Stimulated activated effector memory CD8-positive, alpha-beta T cell treated with anti-CD3 and anti-CD28 coated beads, Interleukin-12 subunit alpha, Interleukin-12 subunit beta, amount 100 ng/mL, for 72 hours (primary cell): ENCODE data around the gene CUL9.
A peak's percentile ranks its signal among the peaks of the same experiment; 100 is the strongest.

Source experiments
- ATAC-seq: fragments of 150-1000 bp; cut with Tn5 transposase; 2 replicates; pipeline ENCODE4 v1.10.0; 2021
- DNase-seq, 2 donors: peaks; one replicate each; pipeline ENCODE4 v3.0.0; 2021 to 2022; ENCODE audit warnings: low spot score in 2 of 2
- H3K27ac Mint-ChIP-seq: one replicate; pipeline ENCODE4 v1.8.0; 2022; ENCODE audit warnings: mild to moderate bottlenecking, mixed read lengths
- H3K36me3 Mint-ChIP-seq: one replicate; pipeline ENCODE4 v1.8.0; 2022; ENCODE audit warnings: mild to moderate bottlenecking, mixed read lengths
- H3K4me1 Mint-ChIP-seq: one replicate; pipeline ENCODE4 v1.8.0; 2022; ENCODE audit warnings: mixed read lengths
- H3K4me3 Mint-ChIP-seq: one replicate; pipeline ENCODE4 v1.8.0; 2022; ENCODE audit warnings: mild to moderate bottlenecking, mixed read lengths
- H3K9me3 Mint-ChIP-seq: one replicate; pipeline ENCODE4 v1.8.0; 2022; ENCODE audit warnings: mixed read lengths

Gene CUL9

DNA sequence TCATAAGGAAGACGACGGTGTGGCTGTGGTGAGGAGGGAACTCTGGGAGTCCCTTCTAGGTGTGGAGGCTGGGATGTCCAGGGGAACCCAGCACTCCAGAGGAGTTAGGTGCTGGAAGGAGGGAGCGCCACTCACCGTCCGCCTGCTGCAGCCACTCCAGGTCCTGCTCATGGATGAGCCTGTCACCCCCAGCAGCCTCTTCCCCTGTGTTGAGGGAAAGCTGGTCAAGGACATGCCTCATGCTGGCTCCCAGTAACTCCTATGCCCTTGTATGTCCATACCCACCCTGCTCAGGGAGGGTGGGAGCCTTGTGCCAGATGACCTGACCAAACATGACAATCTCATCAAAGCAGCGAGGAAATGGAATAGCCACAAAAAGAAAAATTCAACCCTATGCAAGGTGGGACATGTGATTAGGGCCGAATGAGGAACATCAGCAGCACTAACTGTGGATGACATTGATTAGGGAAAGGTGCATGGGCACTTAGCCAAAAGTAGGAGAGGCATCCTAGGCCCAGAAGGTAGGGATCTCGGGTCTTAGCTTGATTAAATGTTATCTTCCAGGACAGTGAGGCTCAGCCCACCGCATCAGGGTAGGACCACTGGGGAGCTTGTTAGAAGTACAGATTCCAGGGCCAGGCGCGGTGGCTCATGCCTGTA is 44.3 kb downstream of the CUL9 start:
- Mint-ChIP-seq H3K9me3 (no peaks in the 10 kb centered on the region), H3K4me3 (peak overlapping the region; percentile 7), H3K36me3 (peaks cover 42% of the 10 kb centered on the region), H3K27ac (peak overlapping the region; percentile 98), H3K4me1 (peaks cover 54% of the 10 kb centered on the region)
- DNase-seq (no peak), ATAC-seq (no peak)

DNA sequence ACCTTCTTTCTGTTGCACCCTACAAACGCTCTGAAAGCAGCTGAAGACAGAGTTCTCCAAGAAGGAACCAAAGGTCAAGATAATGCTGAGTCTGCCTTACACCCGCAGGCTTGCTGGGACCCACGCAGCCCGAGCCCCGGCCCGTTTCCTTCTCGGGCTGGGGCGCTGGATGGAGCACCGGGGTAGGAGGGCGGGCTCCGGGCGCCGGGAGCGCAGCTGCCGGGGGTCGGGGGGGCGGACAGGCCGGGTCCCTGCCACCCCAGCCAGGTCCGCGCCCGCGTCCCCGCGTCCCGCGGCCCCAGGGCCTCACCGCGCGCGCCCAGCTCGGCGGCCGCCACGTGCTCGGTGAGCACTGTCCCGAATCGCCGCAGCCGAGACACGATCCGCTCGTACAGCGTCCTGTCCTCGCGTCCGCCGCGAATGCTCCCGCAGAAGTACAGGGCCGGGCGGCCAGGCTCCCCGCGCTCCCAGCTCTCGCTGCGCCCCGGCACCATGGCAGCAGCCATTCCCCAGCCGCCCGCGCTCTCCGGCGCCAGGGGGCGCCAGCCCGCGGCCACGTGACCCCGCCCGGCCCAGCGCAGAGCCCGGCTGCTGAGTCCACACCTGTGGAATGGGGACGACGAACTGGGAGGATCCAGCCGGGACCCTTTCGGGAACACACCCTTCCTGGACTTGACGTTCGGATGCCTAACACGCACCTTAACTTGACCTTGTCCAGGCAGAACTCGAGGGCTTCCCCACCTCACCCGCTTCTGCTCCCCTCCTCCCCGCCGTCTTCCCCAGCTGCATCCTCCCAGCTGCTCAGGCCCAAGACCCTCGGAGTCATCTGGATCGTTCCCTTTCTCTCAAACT is 47.2 kb downstream of the CUL9 start, which contains the start of gene DNPH1:
TSS of gene DNPH1 (minus strand) at position 531 of the 852 bp plus-strand sequence. CDS start at position 506, 25 bp downstream.
- H3K4me3 Mint-ChIP-seq = peak within 1 kb of the TSS; percentile 87
- H3K36me3 Mint-ChIP-seq = peaks cover 21% of the 10 kb centered on the region
- H3K4me1 Mint-ChIP-seq = peaks cover 30% of the 10 kb centered on the region
- peak within 1 kb of the TSS; percentile 93 for H3K27ac Mint-ChIP-seq
- peak; percentile 87 to 92 for DNase-seq
- peak; percentile 89 for ATAC-seq
- no peaks in the 10 kb centered on the region for H3K9me3 Mint-ChIP-seq

DNA sequence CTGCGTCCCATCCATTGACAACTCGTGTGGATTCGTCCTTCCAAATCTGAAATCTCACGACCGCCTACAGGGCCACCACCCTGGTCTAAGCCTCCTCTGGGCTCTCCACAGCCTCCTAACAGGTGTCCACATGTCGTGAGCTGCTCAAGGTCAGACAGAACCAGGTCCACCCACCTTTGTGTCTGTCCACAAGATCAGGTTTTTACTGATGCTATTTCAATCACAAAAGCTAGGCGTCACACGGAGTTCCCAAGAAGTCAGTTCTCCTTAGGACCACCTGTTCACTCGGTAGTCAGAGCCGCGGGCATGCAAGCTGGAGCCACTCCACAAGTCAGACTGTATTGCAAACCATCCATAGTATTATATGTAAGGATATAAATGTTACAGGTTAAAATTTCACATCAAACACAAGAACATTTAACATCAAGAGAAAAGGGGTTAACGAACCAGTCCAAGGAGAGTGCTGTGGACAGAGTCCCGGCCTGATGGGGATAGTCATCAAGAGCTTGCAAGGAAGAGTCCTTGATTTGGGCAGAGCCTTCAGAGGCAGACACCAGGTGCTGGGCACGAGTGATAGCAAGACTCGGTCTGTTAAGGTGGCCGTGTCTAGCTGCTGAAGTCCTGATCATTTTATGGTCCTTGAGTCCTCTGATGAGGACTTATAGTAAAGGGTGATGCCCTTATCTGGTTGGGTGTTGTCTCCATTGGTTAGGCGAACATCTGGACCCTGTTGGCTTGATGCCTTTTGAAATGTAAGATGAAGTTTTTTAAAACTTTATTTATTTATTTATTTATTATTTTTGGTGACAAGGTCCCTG is 48.0 kb downstream of the CUL9 start:
- H3K4me1 Mint-ChIP-seq = peaks cover 25% of the 10 kb centered on the region
- H3K36me3 Mint-ChIP-seq = peaks cover 15% of the 10 kb centered on the region
- H3K4me3 Mint-ChIP-seq = peak overlapping the region; percentile 87
- DNase-seq = no peak
- H3K9me3 Mint-ChIP-seq = no peaks in the 10 kb centered on the region
- H3K27ac Mint-ChIP-seq = peak overlapping the region; percentile 93
- ATAC-seq = no peak

DNA sequence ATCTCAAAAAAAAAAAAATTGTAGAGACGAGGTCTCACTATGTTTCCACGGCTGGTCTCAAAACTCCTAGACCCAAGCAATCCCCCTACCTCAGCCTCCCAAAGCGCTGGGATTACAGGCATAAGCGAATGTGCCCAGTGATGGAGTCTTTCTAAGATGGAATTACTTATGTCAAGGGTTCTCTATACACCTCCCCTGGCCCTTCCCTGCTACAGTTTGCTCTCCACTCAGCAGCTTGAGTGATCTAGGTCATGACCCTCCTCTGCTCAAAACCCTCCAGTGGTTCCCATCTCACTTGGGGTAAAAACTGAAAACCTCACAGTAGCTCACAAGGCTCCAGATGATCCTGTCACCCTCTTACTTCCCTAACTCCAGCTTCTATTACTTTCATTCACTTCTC is 49.1 kb downstream of the CUL9 start:
- H3K4me1 Mint-ChIP-seq = peaks cover 14% of the 10 kb centered on the region
- H3K4me3 Mint-ChIP-seq = no peak overlapping the region
- DNase-seq (no peak), ATAC-seq (no peak)
- H3K36me3 Mint-ChIP-seq = peaks cover 6% of the 10 kb centered on the region
- H3K27ac Mint-ChIP-seq = no peak overlapping the region
- no peaks in the 10 kb centered on the region for H3K9me3 Mint-ChIP-seq

DNA sequence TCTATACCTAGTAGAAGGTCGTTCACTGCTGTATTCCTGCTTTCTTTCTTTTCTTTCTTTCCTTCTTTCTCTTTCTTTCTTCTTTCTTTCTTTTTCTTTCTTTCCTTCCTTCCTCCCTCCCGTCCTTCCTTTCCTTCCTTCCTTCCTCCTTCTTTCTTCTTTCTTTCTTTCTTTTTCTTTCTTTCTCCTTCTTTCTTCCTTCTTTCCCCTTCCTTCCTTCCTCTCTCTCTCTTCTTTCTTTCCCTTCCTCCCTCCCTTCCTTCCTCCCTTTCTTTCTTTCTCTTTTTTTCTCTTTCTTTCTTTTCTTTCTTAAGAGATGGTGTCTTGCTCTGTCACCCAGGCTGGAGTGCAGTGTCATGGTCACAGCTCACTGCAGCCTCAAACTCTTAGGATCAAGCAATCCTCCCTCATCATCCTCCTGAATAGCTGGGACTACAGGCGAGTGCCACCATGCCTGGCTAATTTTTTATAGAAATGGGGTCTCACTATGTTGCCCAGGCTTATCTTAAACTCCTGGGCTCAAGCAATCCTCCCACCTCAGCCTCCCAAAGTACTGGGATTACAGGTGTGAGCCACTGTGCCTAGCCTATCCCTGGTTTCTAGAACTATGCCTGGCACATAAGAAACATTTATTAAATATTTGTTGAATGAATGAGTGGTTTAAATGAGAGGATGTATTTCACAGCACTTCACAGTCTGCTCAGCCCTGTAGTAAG is 49.9 kb downstream of the CUL9 start:
- Mint-ChIP-seq H3K9me3 (no peaks in the 10 kb centered on the region), H3K4me1 (peaks cover 6% of the 10 kb centered on the region), H3K36me3 (peaks cover 6% of the 10 kb centered on the region), H3K4me3 (no peak overlapping the region), H3K27ac (no peak overlapping the region)
- no peak for ATAC-seq
- DNase-seq = no peak

DNA sequence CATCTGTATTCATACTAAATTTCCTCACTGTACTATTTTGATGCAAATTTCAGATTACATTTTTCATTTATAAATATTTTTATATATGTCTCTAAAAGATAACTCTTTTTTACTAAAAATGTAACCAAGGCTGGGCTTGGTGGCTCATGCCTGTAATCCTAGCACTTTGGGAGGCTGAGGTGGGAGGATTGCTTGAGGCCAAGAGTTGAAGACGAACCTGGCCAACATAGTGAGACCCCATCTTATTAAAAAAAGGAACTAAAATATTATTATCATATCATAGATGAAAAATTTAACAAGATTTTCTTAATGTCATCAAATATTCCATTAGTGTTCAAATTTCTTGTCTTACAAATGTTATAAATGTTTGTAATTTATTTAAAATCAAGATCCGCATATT is 53.8 kb downstream of the CUL9 start:
- Mint-ChIP-seq H3K4me3 (no peak overlapping the region), H3K27ac (no peak overlapping the region), H3K36me3 (no peaks in the 10 kb centered on the region), H3K4me1 (no peaks in the 10 kb centered on the region), H3K9me3 (peaks cover 5% of the 10 kb centered on the region)
- no peak for ATAC-seq
- DNase-seq = no peak

DNA sequence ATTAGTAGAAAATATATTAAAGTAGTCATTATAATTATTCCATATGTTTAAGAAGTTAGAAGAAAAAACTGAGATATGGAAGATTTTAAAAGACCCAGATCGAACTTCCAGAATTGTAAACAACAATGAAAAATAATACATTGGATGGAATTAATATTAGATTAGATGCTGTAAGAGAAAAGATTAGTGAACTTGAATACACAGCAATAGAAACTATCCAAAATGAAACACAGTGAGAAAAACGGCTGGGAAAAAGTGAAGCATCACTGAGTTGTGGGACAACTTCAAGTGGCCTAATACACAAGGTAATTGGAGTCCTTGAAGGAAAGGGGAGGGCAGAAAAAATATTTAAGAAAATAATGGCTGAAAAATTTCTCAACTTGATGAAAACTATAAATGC is 57.1 kb downstream of the CUL9 start:
- Mint-ChIP-seq H3K36me3 (no peaks in the 10 kb centered on the region), H3K9me3 (peaks cover 5% of the 10 kb centered on the region), H3K4me1 (no peaks in the 10 kb centered on the region), H3K27ac (no peak overlapping the region), H3K4me3 (no peak overlapping the region)
- DNase-seq (no peak), ATAC-seq (no peak)

DNA sequence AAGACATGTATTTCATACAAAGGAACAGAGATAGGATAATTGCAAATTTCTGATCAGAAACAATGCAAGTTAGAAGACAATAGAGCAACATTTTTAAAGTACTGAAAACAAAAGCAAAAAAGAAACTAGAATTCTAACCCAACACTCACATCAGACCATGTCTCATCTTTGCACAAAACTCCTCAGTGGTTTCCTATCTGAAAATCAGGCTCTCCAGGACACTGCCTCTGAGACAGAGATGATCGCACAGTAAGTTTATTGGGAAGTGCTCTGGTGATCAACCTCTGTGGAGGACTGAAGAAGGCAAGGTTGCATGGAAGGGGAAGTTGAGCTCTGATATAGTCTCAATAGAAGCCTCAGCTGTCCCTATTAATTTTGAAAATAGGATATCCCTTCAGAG is 59.0 kb downstream of the CUL9 start:
- Mint-ChIP-seq H3K27ac (no peak overlapping the region), H3K36me3 (no peaks in the 10 kb centered on the region), H3K4me3 (no peak overlapping the region), H3K9me3 (peaks cover 5% of the 10 kb centered on the region), H3K4me1 (no peaks in the 10 kb centered on the region)
- ATAC-seq (no peak), DNase-seq (no peak)

DNA sequence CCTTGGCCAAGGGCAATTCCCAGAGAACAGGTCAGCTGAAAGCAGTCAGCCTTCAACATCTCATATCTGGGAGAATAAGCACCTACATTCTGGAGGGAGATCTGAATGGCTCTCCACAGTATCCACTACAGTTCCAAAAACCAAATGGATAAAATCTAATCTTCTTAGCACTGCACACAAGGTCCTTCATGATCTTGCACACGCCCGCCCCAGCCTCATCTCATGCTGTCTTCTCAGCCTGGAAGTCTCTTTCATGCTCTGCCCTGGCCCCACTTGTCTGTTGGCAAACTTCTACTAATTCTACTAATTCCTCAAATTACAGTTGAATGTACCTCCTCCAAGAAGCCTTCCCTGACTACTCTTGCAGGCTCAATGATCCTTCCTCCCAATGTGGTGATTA is 59.5 kb downstream of the CUL9 start:
- no peaks in the 10 kb centered on the region for H3K36me3 Mint-ChIP-seq

DNA sequence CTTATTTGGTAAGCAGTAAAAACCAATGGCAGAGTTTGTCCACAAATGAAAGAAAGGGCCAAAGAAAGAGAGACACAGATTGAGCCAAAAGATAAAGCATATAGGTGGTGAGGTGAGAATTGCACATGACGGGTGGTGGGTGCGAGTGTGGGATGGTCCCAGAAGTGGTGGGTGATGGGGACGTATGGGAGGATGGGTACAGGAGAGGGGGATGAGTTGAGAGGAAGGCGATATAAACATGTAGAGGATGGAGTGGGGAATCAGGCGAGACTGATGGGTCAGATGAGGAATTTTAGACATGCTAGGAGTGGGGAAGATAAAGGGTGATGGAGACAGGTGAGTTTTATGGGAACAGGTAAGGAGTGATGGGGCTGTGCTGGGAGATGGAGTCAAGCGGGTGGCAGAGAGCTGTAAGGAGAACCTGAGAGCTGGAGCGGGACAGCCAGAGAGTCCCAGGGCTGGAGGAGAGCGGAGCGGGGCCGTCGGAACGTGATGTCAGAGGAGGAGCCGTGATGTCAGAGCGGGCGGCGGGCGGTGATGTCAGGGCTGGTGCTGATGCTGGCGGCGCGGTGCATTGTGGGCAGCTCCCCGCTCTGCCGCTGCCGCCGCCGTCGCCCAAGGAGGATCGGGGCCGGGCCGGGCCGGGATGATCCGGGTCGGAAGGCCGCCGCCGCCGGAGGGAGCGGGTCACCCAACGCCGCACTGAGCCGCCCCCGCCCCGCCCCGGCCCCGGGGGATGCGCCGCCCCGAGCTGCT is 61.1 kb downstream of the CUL9 start, which contains the start of gene TTBK1:
TSS of gene TTBK1 (plus strand) at position 574 of the 756 bp plus-strand sequence. CDS start 3,180 bp downstream, outside the sequence.
- Mint-ChIP-seq H3K36me3 (no peaks in the 10 kb centered on the region), H3K27ac (no peak within 1 kb of the TSS), H3K9me3 (peaks cover 5% of the 10 kb centered on the region), H3K4me3 (no peak within 1 kb of the TSS), H3K4me1 (peaks cover 12% of the 10 kb centered on the region)
- ATAC-seq (peak; percentile 11), DNase-seq (no peak)

More for the DNA sequence above, 59.5 kb downstream of the CUL9 start:
- no peak for DNase-seq
- Mint-ChIP-seq H3K4me1 (no peaks in the 10 kb centered on the region), H3K4me3 (no peak overlapping the region), H3K9me3 (peaks cover 5% of the 10 kb centered on the region), H3K27ac (no peak overlapping the region)
- no peak for ATAC-seq

DNA sequence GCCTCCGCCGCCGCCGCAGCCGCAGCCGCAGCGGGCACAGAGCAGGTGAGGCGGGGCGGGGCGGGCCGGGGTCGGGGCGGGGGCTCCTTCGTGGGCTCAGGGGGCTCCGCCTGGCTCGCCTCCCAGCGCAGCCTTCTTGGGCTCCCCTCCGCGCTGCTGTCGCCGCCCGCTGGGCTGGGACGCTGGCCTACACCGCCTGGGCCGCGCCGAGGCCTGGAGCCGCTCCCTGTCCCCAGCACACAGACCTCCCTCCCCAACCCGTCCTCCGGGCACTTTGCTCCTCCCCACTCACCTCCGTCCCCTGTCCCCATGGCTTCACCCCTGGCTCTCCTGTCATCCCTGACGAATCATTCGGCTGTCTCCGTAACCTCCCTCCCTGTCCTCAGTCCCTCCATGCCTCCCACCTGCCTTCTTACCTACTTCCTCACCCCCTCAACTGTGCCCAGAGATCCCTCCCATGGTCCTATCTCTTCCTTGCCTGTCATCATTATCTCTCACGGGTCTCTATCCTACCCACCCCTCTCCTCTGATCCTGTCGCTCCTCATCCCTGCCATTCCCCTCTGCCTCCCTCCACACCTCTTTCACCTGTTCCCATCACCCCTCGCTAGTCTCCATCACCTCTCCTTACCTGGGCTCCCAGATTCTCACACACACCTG is 61.8 kb downstream of the CUL9 start:
- H3K4me3 Mint-ChIP-seq = no peak overlapping the region
- no peaks in the 10 kb centered on the region for H3K36me3 Mint-ChIP-seq
- DNase-seq = no peak
- H3K27ac Mint-ChIP-seq = no peak overlapping the region
- H3K4me1 Mint-ChIP-seq = peaks cover 13% of the 10 kb centered on the region
- peaks cover 5% of the 10 kb centered on the region for H3K9me3 Mint-ChIP-seq
- ATAC-seq = no peak

DNA sequence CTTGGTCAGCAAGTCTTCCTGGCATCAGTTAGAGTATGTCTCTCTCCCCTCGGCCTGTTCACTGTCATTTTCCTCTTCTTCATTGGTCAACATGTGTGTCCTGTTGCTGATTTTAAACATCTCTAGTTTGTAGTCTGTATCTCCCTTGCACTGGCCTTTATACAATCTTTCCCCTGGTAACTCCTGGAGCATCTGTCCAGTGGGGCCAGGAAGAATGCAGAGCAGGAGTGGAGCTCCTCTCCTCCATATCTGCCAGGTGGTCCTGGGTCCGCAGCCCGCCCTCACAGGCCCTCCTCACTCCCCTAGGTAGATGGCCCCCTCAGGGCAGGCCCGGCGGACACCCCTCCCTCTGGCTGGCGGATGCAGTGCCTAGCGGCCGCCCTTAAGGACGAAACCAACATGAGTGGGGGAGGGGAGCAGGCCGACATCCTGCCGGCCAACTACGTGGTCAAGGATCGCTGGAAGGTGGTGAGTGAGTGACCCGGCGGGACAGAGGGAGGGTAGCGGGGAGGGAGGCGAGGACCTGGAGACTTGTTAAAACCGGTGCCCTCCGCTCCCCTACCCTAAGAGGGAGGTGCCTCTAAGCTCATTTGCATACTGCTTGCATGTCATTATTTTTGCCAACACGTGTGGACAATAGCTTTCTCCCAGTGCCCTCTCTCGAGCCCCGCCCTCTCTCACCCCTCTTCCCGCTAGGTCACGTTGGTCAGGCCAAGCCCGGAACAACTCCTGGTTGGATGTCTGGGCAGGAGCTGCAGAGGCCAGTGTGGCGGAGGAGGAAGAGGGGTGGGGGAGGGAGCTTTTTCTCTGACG is 64.5 kb downstream of the CUL9 start:
- ATAC-seq (peak; percentile 47), DNase-seq (no peak)
- H3K4me3 Mint-ChIP-seq = peak overlapping the region; percentile 84

More for the DNA sequence above, 64.5 kb downstream of the CUL9 start:
- Mint-ChIP-seq H3K4me1 (peaks cover 22% of the 10 kb centered on the region), H3K36me3 (no peaks in the 10 kb centered on the region), H3K27ac (peak overlapping the region; percentile 92), H3K9me3 (no peaks in the 10 kb centered on the region)
